T-helper 2 cell (primary cell): ENCODE results near the gene MTERF2.

Experiments used
- DNase-seq, 5 experiments: peaks; one replicate each; pipeline versions ENCODE4 v3.0.0 to v3.0.0-alpha.2; 2012 to 2022

The MTERF2 gene

GRCh38 chr12:106987846-106988245 is 900 bp upstream of the MTERF2 start:
- no peak for DNase-seq

GRCh38 chr12:106986135-106986534 is 811 bp downstream of the MTERF2 start:
- no peak for DNase-seq

- DNase-seq = no peak
Measured at GRCh38 chr12:106985479-106985878, 1.5 kb downstream of the MTERF2 start.

- DNase-seq = peak in 1 of 5 experiments; percentile 25
Measured at GRCh38 chr12:106984588-106985137, 2.3 kb downstream of the MTERF2 start.

GRCh38 chr12:106982229-106982628 is 4.7 kb downstream of the MTERF2 start:
- no peak for DNase-seq

- DNase-seq = no peak
Measured at GRCh38 chr12:106981788-106982187, 5.2 kb downstream of the MTERF2 start.

GRCh38 chr12:106980944-106981343 is 6.0 kb downstream of the MTERF2 start:
- no peak for DNase-seq

GRCh38 chr12:106978035-106978800 is 8.7 kb downstream of the MTERF2 start:
- no peak for DNase-seq

GRCh38 chr12:106976668-106977067 is 10.3 kb downstream of the MTERF2 start:
- no peak for DNase-seq

- no peak for DNase-seq
Measured at GRCh38 chr12:106975993-106976658, 10.8 kb downstream of the MTERF2 start.

- no peak for DNase-seq
Measured at GRCh38 chr12:106975098-106975497, 11.8 kb downstream of the MTERF2 start.

GRCh38 chr12:106974511-106974910 is 12.4 kb downstream of the MTERF2 start:
- DNase-seq = no peak

GRCh38 chr12:106973545-106973944 is 13.4 kb downstream of the MTERF2 start:
- no peak for DNase-seq

GRCh38 chr12:106971065-106971464 is 15.9 kb downstream of the MTERF2 start:
- DNase-seq = no peak

GRCh38 chr12:106964526-106964925 is 22.4 kb downstream of the MTERF2 start:
- DNase-seq = no peak

GRCh38 chr12:106962286-106962685 is 24.7 kb downstream of the MTERF2 start:
- DNase-seq = no peak

- DNase-seq = no peak
Measured at GRCh38 chr12:106960443-106960842, 26.5 kb downstream of the MTERF2 start.

- DNase-seq = no peak
Measured at GRCh38 chr12:106957583-106957982, 29.4 kb downstream of the MTERF2 start.

GRCh38 chr12:106956048-106956578 is 30.8 kb downstream of the MTERF2 start:
- DNase-seq = peak in 4 of 5 experiments; percentile 31 to 77 (median 49)

- peak; percentile 77 to 96 (median 85) for DNase-seq
Measured at GRCh38 chr12:106955377-106956047, 31.4 kb downstream of the MTERF2 start, which contains the start of gene TMEM263. TSS of gene TMEM263 (plus strand) at chr12:106955907. CDS start at chr12:106967117, 11,210 bp downstream.

GRCh38 chr12:106954462-106955376 is 32.2 kb downstream of the MTERF2 start:
- DNase-seq = peak in 3 of 5 experiments; percentile 6 to 18 (median 8)
